Tibial artery (tissue), 4 donors: ENCODE measurements around the gene RAB5B.

Experiments
- DNase-seq, 2 donors: peaks; one replicate each; pipeline ENCODE4 v3.0.0-alpha.2; 2019
- H3K27ac ChIP-seq, 2 donors: fragments of 200-600 bp; sonication (generic) in 1 of 2; 1 replicate in 1 of 2; 2 replicates in 1 of 2; pipeline ENCODE4 v1.5.1; 2018 to 2019; ENCODE audit warnings: mild to moderate bottlenecking in 1 of 2
- H3K27me3 ChIP-seq, 2 donors: fragments of 200-600 bp; sonication (generic) in 1 of 2; one replicate each; pipeline versions ENCODE4 v1.5.1 to v1.6.0; 2016 to 2019
- H3K36me3 ChIP-seq, 3 donors: fragments of 200-600 bp; sonication (generic) in 2 of 3; one replicate each; pipeline ENCODE4 v1.5.1; 2016 to 2019; ENCODE audit warnings: mild to moderate bottlenecking in 2 of 3
- H3K4me1 ChIP-seq, 4 donors: fragments of 200-600 bp; sonication (generic) in 2 of 4; 1 replicate in 3 of 4; 2 replicates in 1 of 4; pipeline ENCODE4 v1.5.1; 2016 to 2019
- H3K4me3 ChIP-seq, 2 donors: fragments of 200-600 bp; sonication (generic) in 1 of 2; 1 replicate in 1 of 2; 2 replicates in 1 of 2; pipeline ENCODE4 v1.5.1; 2018 to 2019; ENCODE audit warnings: mild to moderate bottlenecking in 2 of 2
- H3K9me3 ChIP-seq, 3 donors: fragments of 200-600 bp; sonication (generic) in 1 of 3; one replicate each; pipeline ENCODE4 v1.5.1; 2016 to 2019
- intact Hi-C: fragments of 100-400 bp; cut with DNase I; formaldehyde crosslinking; loops from one replicate; pipeline ENCODE4 v1.15.0; 2023; ENCODE audit warnings: low total_unique reads
- TF ChIP-seq, protein P1 (sequence below), 2 experiments: fragments of 200-600 bp in 1 of 2; fragments of 450-650 bp in 1 of 2; IDR thresholded peaks; one replicate each; pipeline ENCODE4 v1.5.1; 2017 to 2019; ENCODE audit warnings: antibody characterized with exemption in 2 of 2, mild to moderate bottlenecking in 1 of 2, moderate library complexity in 1 of 2

The RAB5B gene

DNA sequence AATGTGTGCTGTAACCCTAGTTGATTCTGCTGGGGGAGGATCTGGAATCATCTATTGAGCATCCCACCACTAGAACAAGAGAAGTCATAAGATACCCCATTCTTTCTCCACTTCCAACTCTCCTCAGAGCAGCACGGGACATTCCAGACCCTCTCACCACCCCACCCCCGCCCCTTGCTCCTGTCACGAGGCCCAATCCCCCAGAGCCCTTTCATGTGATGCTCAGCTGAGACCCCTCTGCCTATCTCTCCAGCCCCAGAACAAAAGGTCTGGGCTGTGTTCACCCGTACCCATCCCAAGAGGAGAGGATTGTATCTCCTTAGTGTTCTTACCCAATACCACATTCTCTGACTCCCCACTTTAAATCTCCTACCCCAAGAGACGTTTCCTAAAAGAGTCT is 8.6 kb upstream of the RAB5B start:
- Histone ChIP-seq H3K27ac (no peak overlapping the region), H3K9me3 (no peaks in the 10 kb centered on the region), H3K36me3 (peaks cover 0 to 11% (median 0%) of the 10 kb centered on the region in 3 donors), H3K4me3 (no peak overlapping the region), H3K4me1 (peaks cover 0 to 16% (median 14%) of the 10 kb centered on the region in 4 donors), H3K27me3 (no peaks in the 10 kb centered on the region)
- TF ChIP-seq, protein P1, sequence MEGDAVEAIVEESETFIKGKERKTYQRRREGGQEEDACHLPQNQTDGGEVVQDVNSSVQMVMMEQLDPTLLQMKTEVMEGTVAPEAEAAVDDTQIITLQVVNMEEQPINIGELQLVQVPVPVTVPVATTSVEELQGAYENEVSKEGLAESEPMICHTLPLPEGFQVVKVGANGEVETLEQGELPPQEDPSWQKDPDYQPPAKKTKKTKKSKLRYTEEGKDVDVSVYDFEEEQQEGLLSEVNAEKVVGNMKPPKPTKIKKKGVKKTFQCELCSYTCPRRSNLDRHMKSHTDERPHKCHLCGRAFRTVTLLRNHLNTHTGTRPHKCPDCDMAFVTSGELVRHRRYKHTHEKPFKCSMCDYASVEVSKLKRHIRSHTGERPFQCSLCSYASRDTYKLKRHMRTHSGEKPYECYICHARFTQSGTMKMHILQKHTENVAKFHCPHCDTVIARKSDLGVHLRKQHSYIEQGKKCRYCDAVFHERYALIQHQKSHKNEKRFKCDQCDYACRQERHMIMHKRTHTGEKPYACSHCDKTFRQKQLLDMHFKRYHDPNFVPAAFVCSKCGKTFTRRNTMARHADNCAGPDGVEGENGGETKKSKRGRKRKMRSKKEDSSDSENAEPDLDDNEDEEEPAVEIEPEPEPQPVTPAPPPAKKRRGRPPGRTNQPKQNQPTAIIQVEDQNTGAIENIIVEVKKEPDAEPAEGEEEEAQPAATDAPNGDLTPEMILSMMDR (IDR thresholded peaks at IDR 0.05), result no peak
- intact Hi-C loops, result no loop called here
- no peak for DNase-seq

DNA sequence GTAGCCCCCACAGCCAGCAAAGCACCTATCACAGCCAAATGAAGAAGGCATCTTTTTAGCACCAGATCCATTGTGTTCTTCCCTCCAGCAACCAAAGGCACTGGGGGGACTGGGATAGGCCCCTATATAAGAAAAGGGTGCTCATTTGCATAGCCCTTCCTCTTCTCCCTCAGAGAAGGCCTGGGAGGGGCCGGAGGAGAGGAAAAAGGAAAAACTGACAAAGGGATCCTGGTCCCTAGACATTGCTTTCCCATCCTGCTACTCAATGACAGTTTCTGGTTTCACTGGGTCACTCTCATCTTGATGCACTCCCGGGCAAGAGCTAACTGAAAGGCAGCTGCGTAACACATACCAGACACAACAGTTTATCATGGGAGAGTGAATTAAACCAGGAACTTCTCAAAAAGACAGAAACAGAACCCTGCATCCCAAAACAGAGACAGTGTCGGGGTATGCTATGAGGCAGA is 7.9 kb upstream of the RAB5B start, which contains the start of gene PMEL:
Gene PMEL, minus strand, starts transcription at position 102 of the 467 bp plus-strand sequence. Its CDS starts 31 bp downstream, at position 71.
- intact Hi-C loops, result no loop called here
- no peaks in the 10 kb centered on the region for H3K9me3 ChIP-seq
- H3K4me3 ChIP-seq, result peak within 1 kb of the TSS; percentile 67 to 72
- TF ChIP-seq, protein P1 (IDR thresholded peaks at IDR 0.05), result no peak
- no peaks in the 10 kb centered on the region for H3K27me3 ChIP-seq
- H3K4me1 ChIP-seq, result peaks cover 0 to 16% (median 14%) of the 10 kb centered on the region in 4 donors
- peaks cover 0 to 18% (median 3%) of the 10 kb centered on the region in 3 donors for H3K36me3 ChIP-seq
- H3K27ac ChIP-seq, result peak within 1 kb of the TSS; percentile 78 to 81
- no peak for DNase-seq

DNA sequence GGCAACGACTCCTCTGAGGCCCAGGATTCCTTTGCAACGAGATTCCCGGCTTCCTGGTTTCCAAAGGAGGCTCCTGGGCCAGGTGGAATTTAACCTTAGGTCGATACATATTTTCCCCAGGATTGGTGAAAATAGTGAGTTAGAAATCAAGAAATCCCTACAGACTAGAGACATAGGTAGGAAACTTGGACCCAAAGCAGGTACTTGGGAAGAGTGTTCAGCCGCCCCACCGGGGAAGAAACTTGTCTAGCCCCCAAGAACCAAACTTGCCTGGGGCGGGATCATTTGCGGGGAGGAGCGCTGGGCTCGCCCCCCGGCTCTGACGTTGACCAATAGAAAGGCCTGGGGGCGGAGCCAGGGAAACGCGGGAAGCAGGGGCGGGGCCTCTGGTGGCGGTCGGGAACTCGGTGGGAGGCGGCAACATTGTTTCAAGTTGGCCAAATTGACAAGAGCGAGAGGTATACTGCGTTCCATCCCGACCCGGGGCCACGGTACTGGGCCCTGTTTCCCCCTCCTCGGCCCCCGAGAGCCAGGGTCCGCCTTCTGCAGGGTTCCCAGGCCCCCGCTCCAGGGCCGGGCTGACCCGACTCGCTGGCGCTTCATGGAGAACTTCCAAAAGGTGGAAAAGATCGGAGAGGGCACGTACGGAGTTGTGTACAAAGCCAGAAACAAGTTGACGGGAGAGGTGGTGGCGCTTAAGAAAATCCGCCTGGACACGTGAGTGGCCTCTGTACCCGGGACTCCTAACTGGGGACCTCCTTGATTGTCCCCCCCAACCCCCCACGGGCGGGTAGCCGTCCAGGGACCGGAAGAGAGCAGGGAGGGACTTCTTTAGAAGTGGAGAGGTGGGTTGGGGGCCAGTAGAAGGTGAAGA is 7.2 kb upstream of the RAB5B start, which contains the start of gene CDK2:
Gene CDK2, plus strand, starts transcription at position 423 of the 874 bp plus-strand sequence. Its CDS starts 179 bp downstream, at position 602.
- Histone ChIP-seq H3K4me3 (peak within 1 kb of the TSS; percentile 67 to 72), H3K27me3 (no peaks in the 10 kb centered on the region), H3K4me1 (peaks cover 0 to 20% (median 16%) of the 10 kb centered on the region in 4 donors), H3K36me3 (peaks cover 0 to 23% (median 4%) of the 10 kb centered on the region in 3 donors), H3K9me3 (no peaks in the 10 kb centered on the region), H3K27ac (peak within 1 kb of the TSS; percentile 78 to 81)
- intact Hi-C loops, result no loop called here
- DNase-seq, result peak; percentile 96 to 97
- TF ChIP-seq, protein P1 (IDR thresholded peaks at IDR 0.05), result no peak

DNA sequence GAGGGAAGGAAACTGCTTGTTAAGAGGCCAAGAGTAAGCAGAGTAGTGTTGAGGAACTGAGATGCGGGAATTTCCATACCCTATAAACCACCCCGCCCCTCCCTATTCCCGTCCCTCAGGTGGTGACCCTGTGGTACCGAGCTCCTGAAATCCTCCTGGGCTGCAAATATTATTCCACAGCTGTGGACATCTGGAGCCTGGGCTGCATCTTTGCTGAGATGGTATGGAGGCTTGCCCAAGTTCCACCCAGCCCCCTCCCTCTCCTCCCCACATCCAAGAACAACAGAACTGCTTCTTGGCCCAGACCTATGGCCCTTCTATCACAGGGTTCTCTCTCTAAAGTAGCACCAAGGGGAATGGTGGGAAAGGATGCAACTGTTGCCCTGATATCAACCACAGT is 4.5 kb upstream of the RAB5B start:
- H3K4me3 ChIP-seq, result no peak overlapping the region
- H3K4me1 ChIP-seq, result peaks cover 0 to 31% (median 23%) of the 10 kb centered on the region in 4 donors
- peaks cover 0 to 23% (median 4%) of the 10 kb centered on the region in 3 donors for H3K36me3 ChIP-seq
- intact Hi-C loops, result no loop called here
- TF ChIP-seq, protein P1 (IDR thresholded peaks at IDR 0.05), result no peak
- DNase-seq, result no peak
- H3K27ac ChIP-seq, result no peak overlapping the region
- no peaks in the 10 kb centered on the region for H3K9me3 ChIP-seq
- no peaks in the 10 kb centered on the region for H3K27me3 ChIP-seq

DNA sequence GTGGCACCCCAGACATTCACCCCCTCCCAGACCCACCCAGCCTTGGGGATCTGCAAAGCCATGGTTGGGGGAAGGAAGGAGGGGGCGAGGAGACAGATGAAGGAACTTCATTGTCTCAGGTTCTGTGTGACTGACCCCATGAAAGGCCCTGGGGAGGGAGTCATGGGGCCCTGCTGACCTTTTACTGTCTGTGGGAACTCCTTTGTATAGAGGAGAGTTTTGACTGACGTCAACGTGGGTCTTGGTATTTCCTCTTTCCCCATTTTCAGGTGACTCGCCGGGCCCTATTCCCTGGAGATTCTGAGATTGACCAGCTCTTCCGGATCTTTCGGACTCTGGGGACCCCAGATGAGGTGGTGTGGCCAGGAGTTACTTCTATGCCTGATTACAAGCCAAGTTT is 3.1 kb upstream of the RAB5B start:
- no peak overlapping the region for H3K27ac ChIP-seq
- no peaks in the 10 kb centered on the region for H3K27me3 ChIP-seq
- peaks cover 0 to 23% (median 4%) of the 10 kb centered on the region in 3 donors for H3K36me3 ChIP-seq
- TF ChIP-seq, protein P1 (IDR thresholded peaks at IDR 0.05), result no peak
- no peak for DNase-seq
- H3K4me1 ChIP-seq, result peaks cover 0 to 43% (median 32%) of the 10 kb centered on the region in 4 donors
- intact Hi-C loops, result no loop called here
- H3K9me3 ChIP-seq, result no peaks in the 10 kb centered on the region
- H3K4me3 ChIP-seq, result no peak overlapping the region
